ENCODE results near the gene FLNC. TPM values are rescaled to one million over a fixed set of nuclear protein-coding genes. Genes with fewer than 3 reads are reported as not detected.
A peak's percentile ranks its signal among the peaks of the same experiment; 100 is the strongest.

The FLNC gene
- total and polyA plus RNA-seq, 2 of the 13 experiments (the other 11 are each of a cell fraction or from before 2014, with no cell fraction given) = 0.02 TPM; not detected in 1

- TF ChIP-seq ARID4A (CRISPR knock-in tag; IDR thresholded peaks at IDR 0.05; ENCODE audit: borderline replicate concordance) = peak; percentile 67; the same call in 1 of the 2 replicates
- TF ChIP-seq PAWR (CRISPR knock-in tag; IDR thresholded peaks at IDR 0.05; ENCODE audit: borderline replicate concordance) = no peak
- no peak for TF ChIP-seq ZBTB10 (CRISPR knock-in tag; IDR thresholded peaks at IDR 0.05; ENCODE audit: borderline replicate concordance)
- no peak for TF ChIP-seq ZKSCAN8 (CRISPR knock-in tag; IDR thresholded peaks at IDR 0.05; ENCODE audit: borderline replicate concordance)
- TF ChIP-seq REPIN1 (CRISPR knock-in tag; IDR thresholded peaks at IDR 0.05; ENCODE audit: borderline replicate concordance, low read depth) = no peak
- 0 out of 2 replicates have a peak, but pooled peaks have one; percentile 28 for TF ChIP-seq ZNF276 (CRISPR knock-in tag; IDR thresholded peaks at IDR 0.05; ENCODE audit: low read depth)
- no peak for TF ChIP-seq NPAS2 (CRISPR knock-in tag; IDR thresholded peaks at IDR 0.05; ENCODE audit: borderline replicate concordance)
- no peak for TF ChIP-seq ATF2 (CRISPR knock-in tag; IDR thresholded peaks at IDR 0.05)
- no peak for TF ChIP-seq RARG (CRISPR knock-in tag; IDR thresholded peaks at IDR 0.05; ENCODE audit: low read depth)
- no peak for TF ChIP-seq KLF15 (CRISPR knock-in tag; IDR thresholded peaks at IDR 0.05; ENCODE audit: borderline replicate concordance)
- TF ChIP-seq ZFP36L2 (CRISPR knock-in tag; IDR thresholded peaks at IDR 0.05) = no peak
- TF ChIP-seq ZNF44 (CRISPR knock-in tag; IDR thresholded peaks at IDR 0.05) = no peak
- no peak for TF ChIP-seq BCL6 (CRISPR knock-in tag; IDR thresholded peaks at IDR 0.05)
Observed at GRCh38 chr7:128862571-128863432, 32.6 kb downstream of the FLNC start, which contains the start of gene ATP6V1F (continued).
